Raji (cell line): ENCODE data around the gene PANX2.

ENCODE experiments used
- POLR2A ChIP-seq: IDR thresholded peaks from 2 replicates; pipeline ENCODE4 v1.6.1; 2011; ENCODE audit warnings: low read depth, low read length, control low read depth; ENCODE audit not compliant: insufficient read depth

Gene PANX2

GRCh38 chr22:50207383-50208140 is 37.0 kb downstream of the PANX2 start:
- no peak for TF ChIP-seq POLR2A

GRCh38 chr22:50208430-50208938 is 38.0 kb downstream of the PANX2 start:
- no peak for TF ChIP-seq POLR2A

GRCh38 chr22:50208939-50209892 is 38.7 kb downstream of the PANX2 start:
- no peak for TF ChIP-seq POLR2A

- TF ChIP-seq POLR2A: no peak
Observed at GRCh38 chr22:50209893-50210292, 39.4 kb downstream of the PANX2 start.

- no peak for TF ChIP-seq POLR2A
Observed at GRCh38 chr22:50210378-50211139, 40.0 kb downstream of the PANX2 start.

GRCh38 chr22:50211147-50211546 is 40.6 kb downstream of the PANX2 start:
- no peak for TF ChIP-seq POLR2A

GRCh38 chr22:50213263-50213662 is 42.7 kb downstream of the PANX2 start:
- TF ChIP-seq POLR2A: no peak

- no peak for TF ChIP-seq POLR2A
Observed at GRCh38 chr22:50215297-50216054, 44.9 kb downstream of the PANX2 start.

- TF ChIP-seq POLR2A: no peak
Observed at GRCh38 chr22:50216055-50216683, 45.6 kb downstream of the PANX2 start.

- TF ChIP-seq POLR2A: no peak
Observed at GRCh38 chr22:50216684-50217520, 46.4 kb downstream of the PANX2 start.

- TF ChIP-seq POLR2A: no peak
Observed at GRCh38 chr22:50217543-50218152, 47.1 kb downstream of the PANX2 start.

- TF ChIP-seq POLR2A: no peak
Observed at GRCh38 chr22:50218153-50218995, 47.8 kb downstream of the PANX2 start.
